ENCODE results near the gene PRDM16. TPM values are rescaled to one million over a fixed set of nuclear protein-coding genes. Genes with fewer than 3 reads are reported as not detected.
"Not testable (repeated sequence)": the region's sequence is repeated elsewhere in the genome, so short reads cannot be mapped to it uniquely, and the experiment has no call there.

PRDM16 gene
- total RNA-seq, 2 experiments from 2014 or later: 0.05 to 0.20 TPM

DNA sequence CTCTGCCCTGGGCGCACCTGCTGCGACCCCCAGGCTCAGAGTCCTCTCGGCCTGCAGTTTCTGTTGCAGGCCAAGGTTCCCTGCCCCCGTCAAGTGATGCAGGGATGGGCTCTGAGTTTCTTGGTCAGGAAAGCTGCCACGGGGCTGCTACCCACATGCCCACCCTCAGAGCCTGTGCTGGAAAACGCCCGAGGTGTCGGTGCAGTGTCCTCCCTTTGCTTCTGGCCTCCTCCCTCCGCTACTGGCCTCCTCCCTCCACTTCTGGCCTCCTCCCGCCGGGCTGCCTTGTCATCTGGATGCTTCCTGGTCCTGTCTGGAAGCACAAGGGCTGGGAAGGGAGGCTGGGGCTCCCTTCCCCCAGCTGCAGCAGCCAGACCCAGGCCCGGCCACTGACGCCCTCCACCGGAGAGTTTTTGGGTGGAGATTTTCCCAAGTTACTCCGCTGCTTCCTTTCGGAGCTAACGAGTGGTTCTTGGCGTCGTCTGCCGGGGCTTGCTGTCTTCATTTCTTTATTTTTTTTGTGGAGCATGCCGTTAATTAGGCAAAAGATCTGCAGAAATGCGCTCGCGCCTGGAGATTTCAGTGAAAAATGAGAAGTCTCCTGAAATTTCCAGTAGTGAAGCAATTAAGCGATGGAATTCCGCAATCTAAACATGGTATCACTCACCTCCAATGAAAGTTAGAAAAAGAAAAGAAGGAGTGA lies 17.4 kb downstream of the PRDM16 start:
- Mint-ChIP-seq H3K36me3 (ENCODE audit: low read depth) (no peaks in the 10 kb centered on the region), H3K4me1 (ENCODE audit: low read depth) (no peaks in the 10 kb centered on the region), H3K9me3 (no peaks in the 10 kb centered on the region), H3K27me3 (ENCODE audit: low read depth) (no peaks in the 10 kb centered on the region), H3K27ac (no peak overlapping the region), H3K4me3 (no peak overlapping the region)
- DNase-seq: no peak
- intact Hi-C loops (cut with micrococcal nuclease): no loop called here
- CTCF ChIA-PET: no interaction called here

DNA sequence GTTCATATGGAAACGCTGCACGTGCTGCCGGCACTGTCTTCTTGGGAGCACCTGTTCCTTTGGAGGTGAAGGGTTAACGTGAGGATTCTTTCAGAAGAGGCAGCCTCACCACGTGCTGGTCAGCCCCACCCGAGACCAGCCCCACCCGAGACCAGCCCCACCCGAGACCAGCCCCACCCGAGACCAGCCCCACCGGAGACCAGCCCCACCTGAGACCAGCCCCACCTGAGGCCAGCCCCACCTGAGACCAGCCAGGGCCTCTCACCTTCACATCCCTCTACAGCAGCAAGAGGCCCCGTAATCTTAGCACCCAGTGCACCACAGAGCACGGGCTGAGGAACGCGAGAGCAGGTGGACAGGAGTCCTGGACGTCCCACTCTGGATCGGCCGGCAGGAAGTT lies 18.0 kb downstream of the PRDM16 start:
- Mint-ChIP-seq H3K27me3 (ENCODE audit: low read depth) (no peaks in the 10 kb centered on the region), H3K4me1 (ENCODE audit: low read depth) (no peaks in the 10 kb centered on the region), H3K27ac (no peak overlapping the region), H3K4me3 (no peak overlapping the region), H3K9me3 (no peaks in the 10 kb centered on the region), H3K36me3 (ENCODE audit: low read depth) (no peaks in the 10 kb centered on the region)
- CTCF ChIA-PET: no interaction called here
- intact Hi-C loops (cut with micrococcal nuclease): no loop called here
- no peak for DNase-seq

DNA sequence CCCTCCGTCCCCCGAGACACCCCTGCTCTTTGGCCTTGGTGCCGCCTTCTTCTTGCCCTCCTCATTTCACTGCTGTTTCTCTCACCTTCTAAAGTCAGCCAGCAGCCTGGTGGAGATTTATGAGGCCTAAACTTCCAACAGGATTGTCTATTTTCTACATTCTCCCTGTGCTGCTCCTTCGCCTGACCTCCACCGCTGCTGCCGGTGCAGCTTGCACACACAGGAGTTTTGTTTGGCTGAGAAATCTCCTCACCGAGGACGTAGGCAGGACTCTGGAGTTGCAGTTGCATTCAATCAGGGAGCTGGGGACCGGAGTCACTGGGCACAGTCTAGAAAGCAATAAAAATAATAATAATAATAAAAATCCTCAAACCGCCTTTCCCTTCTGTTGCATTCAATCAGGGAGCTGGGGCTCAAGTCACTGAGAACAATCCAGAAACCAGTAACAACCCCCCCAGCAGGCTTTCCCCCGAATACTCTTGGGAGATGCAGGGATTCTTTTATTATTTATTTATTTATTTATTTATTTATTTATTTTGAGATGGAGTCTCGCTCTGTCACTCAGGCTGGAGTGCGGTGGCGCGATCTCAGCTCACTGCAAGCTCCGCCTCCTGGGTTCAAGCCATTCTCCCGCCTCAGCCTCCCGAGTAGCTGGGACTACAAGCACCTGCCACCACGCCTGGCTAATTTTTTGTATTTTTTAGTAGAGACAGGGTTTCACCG lies 19.1 kb downstream of the PRDM16 start:
- H3K9me3 Mint-ChIP-seq; H3K27ac Mint-ChIP-seq; intact Hi-C loops (cut with micrococcal nuclease); CTCF ChIA-PET; H3K36me3 Mint-ChIP-seq (ENCODE audit: low read depth); H3K27me3 Mint-ChIP-seq (ENCODE audit: low read depth); H3K4me1 Mint-ChIP-seq (ENCODE audit: low read depth); DNase-seq; H3K4me3 Mint-ChIP-seq: not testable (repeated sequence)

DNA sequence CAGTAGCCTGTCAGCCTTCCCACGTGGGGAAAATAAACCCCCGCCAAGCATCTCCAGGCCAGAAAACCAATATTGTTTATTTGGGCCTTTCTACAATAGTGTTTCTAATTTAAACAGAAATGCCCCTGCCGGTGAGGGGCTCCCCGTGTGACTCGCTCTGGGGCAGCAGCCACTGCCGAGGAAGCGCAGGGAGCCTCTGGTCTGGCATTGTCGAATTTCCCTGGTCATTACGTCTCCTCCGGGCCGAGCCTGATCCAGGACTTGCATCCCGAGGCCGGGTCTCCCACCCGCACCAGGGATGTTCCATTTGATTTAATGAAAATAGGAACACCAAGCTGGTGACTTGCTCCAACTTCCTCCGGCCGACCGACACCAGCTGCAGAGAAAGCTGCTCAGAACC lies 20.5 kb downstream of the PRDM16 start:
- Mint-ChIP-seq H3K27me3 (ENCODE audit: low read depth) (peaks cover 3% of the 10 kb centered on the region), H3K4me1 (ENCODE audit: low read depth) (no peaks in the 10 kb centered on the region), H3K27ac (no peak overlapping the region), H3K36me3 (ENCODE audit: low read depth) (no peaks in the 10 kb centered on the region), H3K4me3 (no peak overlapping the region), H3K9me3 (no peaks in the 10 kb centered on the region)
- no peak for DNase-seq
- intact Hi-C loops (cut with micrococcal nuclease): no loop called here
- CTCF ChIA-PET: no interaction called here

DNA sequence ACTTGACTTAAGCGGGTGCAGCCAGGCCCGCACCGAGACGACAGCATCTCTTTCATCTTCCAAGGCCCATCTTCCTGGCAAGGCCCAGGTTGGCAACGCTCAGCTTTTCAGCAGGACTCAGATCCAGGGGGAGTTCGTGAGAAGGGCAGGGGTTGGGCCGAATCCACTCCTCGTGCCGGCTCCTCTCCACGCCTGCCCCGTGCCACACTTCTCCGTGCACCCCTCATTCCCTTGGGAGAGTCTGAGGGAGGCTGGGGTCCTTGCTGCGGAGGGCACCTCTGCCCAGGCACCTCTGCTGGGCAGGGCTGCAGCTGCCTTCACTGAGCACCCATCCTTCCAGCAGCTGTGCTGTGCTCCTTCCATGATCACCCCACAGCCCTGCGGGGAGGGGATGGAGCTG lies 22.3 kb downstream of the PRDM16 start:
- Mint-ChIP-seq H3K27ac (no peak overlapping the region), H3K27me3 (ENCODE audit: low read depth) (peaks cover 3% of the 10 kb centered on the region), H3K4me1 (ENCODE audit: low read depth) (no peaks in the 10 kb centered on the region), H3K4me3 (no peak overlapping the region), H3K36me3 (ENCODE audit: low read depth) (no peaks in the 10 kb centered on the region), H3K9me3 (no peaks in the 10 kb centered on the region)
- CTCF ChIA-PET: no interaction called here
- intact Hi-C loops (cut with micrococcal nuclease): no loop called here
- DNase-seq: no peak

DNA sequence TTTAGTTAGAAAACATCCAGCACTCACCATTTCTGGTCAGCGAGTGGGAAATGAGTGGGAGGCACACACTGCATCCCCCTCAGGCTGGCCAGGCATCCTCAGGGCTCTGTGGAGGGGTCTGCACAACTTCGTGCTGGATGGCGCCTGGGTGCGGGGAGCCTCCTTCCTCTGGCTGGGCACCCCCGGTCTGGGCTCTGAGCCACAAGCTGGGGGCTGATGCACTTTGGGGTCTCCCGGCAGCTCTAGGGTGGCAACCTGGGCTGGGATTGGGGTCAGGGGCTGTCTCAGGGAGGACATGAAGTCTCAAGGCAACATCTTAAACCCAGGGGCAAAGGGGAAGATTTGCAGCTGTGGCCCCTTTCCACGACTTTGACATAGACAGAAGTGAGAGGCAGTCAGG lies 23.5 kb downstream of the PRDM16 start:
- Mint-ChIP-seq H3K36me3 (ENCODE audit: low read depth) (no peaks in the 10 kb centered on the region), H3K27me3 (ENCODE audit: low read depth) (peaks cover 6% of the 10 kb centered on the region), H3K9me3 (no peaks in the 10 kb centered on the region), H3K4me1 (ENCODE audit: low read depth) (no peaks in the 10 kb centered on the region), H3K27ac (no peak overlapping the region), H3K4me3 (no peak overlapping the region)
- no peak for DNase-seq
- intact Hi-C loops (cut with micrococcal nuclease): no loop called here
- CTCF ChIA-PET: no interaction called here

DNA sequence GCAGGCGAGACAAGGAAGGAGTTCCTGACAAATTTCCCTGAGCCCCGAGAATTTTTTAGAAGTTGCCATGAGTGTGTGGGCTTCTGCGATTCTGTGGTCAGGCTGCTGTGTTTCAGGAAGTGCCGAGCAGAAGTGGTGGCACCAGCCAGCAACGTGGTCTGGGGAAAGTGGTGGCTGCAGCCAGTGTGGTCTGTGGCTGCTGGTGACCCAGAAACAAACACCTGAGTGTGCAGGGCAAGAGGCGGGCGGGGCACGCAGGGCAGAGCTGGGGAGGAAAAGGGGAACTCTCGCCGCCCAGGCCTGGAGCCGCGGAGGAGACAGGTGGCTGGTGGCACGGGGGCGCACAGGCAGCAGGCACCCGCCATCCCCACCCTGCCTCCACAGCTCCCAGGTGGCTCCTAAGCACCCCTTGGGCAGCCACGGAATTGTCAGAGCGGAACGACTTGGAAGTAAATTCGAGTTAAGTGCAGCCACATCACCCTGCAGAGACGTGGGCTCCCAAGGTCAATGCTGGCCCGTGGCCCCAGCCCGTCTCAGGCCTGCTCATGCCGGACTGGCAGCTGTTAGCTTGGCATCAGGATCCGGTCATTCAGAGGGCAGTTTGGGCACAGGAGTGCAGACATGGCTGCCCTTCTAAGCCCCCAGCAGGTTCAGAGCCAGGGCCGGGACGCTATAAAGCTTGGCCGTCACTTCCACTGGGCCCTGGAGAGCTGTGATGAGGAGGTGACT lies 25.1 kb downstream of the PRDM16 start:
- Mint-ChIP-seq H3K4me3 (no peak overlapping the region), H3K9me3 (no peaks in the 10 kb centered on the region), H3K36me3 (ENCODE audit: low read depth) (no peaks in the 10 kb centered on the region), H3K27ac (no peak overlapping the region), H3K27me3 (ENCODE audit: low read depth) (peaks cover 6% of the 10 kb centered on the region), H3K4me1 (ENCODE audit: low read depth) (no peaks in the 10 kb centered on the region)
- no peak for DNase-seq
- CTCF ChIA-PET: no interaction called here
- intact Hi-C loops (cut with micrococcal nuclease): no loop called here

DNA sequence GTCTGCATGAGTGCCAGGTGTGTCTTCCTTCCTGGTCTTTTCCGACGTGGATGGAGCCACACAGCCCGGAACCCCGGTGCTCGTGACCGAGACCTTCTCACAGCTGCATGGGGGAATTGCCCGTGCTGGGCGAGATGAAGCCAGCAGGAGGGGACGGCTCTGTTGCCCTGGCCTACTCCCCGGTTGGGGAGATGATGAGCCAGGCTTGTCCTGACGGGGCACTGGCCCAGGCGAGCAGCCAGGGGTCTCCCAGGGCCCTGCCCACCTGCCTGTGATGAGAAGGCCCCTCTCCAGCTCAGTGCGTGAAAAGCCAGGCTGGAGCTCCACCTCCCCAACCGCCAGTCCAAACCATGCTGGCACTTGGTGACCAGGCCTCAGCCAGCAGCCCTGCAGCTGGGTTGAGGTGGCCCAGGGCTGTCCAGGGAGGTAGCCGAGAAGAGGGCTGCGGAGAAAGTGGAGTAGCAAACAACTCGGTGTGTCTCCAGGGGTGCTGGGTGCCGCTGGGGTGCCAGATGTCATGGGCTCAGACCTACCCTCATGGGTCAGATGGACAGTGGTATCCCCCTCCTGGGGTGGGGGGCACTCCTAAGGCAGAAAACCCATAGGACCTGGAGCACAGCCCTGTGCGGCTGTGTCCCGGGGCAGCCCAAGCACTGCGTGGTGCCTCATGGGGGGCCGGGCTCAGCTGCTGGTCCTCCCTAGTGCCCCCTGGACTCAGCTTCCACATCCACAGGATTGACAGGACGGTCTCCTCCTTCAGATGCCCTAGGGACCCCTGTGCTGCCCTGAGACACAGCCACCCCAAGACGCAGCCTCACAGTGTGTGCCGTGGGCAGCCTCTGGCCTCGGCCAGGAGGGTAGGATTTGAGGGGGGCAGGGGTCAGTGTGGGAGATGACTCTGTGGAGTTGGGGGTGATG lies 26.1 kb downstream of the PRDM16 start:
- CTCF ChIA-PET: no interaction called here
- Mint-ChIP-seq H3K27me3 (ENCODE audit: low read depth) (peaks cover 6% of the 10 kb centered on the region), H3K4me1 (ENCODE audit: low read depth) (no peaks in the 10 kb centered on the region), H3K27ac (no peak overlapping the region), H3K36me3 (ENCODE audit: low read depth) (no peaks in the 10 kb centered on the region), H3K4me3 (no peak overlapping the region), H3K9me3 (no peaks in the 10 kb centered on the region)
- no peak for DNase-seq
- intact Hi-C loops (cut with micrococcal nuclease): no loop called here

DNA sequence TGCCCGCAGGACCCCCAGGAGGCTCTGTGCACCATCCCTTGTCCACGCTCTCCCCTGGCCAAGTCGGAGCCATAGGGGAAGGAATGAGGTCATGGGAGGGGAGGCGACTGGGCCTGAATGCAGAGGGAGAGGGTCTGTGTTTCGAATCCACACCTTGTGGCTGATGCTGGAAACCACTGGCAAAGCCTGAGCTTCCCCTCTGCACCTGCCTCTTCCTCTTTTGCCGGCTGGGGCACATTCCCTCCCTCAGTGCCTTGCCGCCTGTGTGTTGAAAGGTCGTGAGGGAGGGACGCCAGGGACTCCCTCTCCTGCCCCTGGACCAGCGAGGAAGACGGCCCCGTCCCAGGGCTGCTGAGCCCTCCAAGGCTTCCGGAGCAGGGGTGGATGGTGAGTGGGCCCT lies 27.3 kb downstream of the PRDM16 start:
- no peak for DNase-seq
- Mint-ChIP-seq H3K4me3 (no peak overlapping the region), H3K36me3 (ENCODE audit: low read depth) (no peaks in the 10 kb centered on the region), H3K27ac (no peak overlapping the region), H3K27me3 (ENCODE audit: low read depth) (peaks cover 6% of the 10 kb centered on the region), H3K4me1 (ENCODE audit: low read depth) (no peaks in the 10 kb centered on the region), H3K9me3 (no peaks in the 10 kb centered on the region)
- intact Hi-C loops (cut with micrococcal nuclease): no loop called here
- CTCF ChIA-PET: no interaction called here

DNA sequence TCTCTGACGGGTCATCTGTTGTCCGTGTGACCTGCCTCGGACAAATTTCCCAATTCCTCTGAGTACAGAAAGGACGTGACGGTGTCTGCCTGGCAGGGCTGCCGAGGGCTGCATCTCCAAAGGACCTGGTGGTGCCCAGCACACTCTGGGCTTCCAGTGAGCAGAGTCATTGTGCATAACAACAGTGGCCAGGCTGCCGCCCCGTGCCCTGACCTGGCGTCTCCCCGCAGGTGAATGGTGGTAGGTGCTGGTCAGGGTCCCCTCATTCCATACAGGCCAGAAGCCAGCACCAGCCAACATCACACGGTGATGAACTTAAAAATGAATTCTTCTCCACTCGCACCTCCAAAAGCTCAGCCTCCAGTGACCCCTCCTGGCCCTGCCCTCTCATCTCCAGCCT lies 28.2 kb downstream of the PRDM16 start:
- H3K4me1 Mint-ChIP-seq (ENCODE audit: low read depth): no peaks in the 10 kb centered on the region
- intact Hi-C loops (cut with micrococcal nuclease): no loop called here
- no peak overlapping the region for H3K4me3 Mint-ChIP-seq
- DNase-seq: no peak
- H3K9me3 Mint-ChIP-seq: no peaks in the 10 kb centered on the region
- CTCF ChIA-PET: no interaction called here
- peaks cover 6% of the 10 kb centered on the region for H3K27me3 Mint-ChIP-seq (ENCODE audit: low read depth)
- no peak overlapping the region for H3K27ac Mint-ChIP-seq
- no peaks in the 10 kb centered on the region for H3K36me3 Mint-ChIP-seq (ENCODE audit: low read depth)

DNA sequence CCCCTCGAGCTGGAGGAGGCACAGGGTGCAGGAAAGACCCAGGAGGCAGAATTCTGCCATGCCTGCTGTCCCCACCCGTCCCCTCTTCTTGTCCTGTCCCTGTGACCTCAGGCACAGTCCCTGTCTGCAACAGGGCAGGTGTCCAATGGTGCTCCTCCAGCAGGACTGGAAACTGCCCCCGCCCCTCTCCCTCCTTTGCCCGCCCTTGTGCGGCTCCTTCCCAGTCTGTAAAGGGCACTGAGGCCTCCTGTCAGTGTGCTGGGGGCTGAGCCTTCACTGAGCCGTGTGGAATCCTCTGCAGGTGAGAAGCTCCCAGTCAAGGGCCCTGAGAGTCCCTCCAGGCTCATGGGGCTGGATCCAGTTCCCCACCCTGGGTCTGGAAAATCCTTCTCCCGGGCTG lies 28.9 kb downstream of the PRDM16 start:
- CTCF ChIA-PET: no interaction called here
- Mint-ChIP-seq H3K9me3 (no peaks in the 10 kb centered on the region), H3K27ac (no peak overlapping the region), H3K36me3 (ENCODE audit: low read depth) (no peaks in the 10 kb centered on the region), H3K4me3 (no peak overlapping the region), H3K27me3 (ENCODE audit: low read depth) (peaks cover 6% of the 10 kb centered on the region), H3K4me1 (ENCODE audit: low read depth) (no peaks in the 10 kb centered on the region)
- no peak for DNase-seq
- intact Hi-C loops (cut with micrococcal nuclease): no loop called here

DNA sequence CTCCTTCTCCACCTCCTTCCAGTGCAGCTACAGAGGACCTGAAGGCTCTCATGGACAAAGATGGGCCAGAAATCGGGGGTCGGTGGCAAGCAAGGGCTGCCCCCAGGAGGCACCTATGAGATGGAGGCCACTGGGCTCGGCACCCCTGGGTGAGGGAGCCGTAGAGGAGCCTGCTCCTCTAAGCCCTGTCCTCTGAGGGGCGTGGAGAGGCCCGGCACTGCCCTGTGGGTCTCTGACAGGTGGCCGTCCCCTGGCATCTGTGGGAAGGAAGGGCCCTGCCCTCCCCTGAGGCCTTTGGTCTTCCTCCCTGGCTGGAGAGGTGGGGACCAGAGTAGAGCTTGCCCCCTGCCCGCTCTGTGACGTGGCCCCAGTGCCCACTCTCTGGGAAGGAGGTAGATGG lies 30.9 kb downstream of the PRDM16 start:
- intact Hi-C loops (cut with micrococcal nuclease): no loop called here
- Mint-ChIP-seq H3K27ac (no peak overlapping the region), H3K27me3 (ENCODE audit: low read depth) (peaks cover 3% of the 10 kb centered on the region), H3K4me3 (no peak overlapping the region), H3K36me3 (ENCODE audit: low read depth) (no peaks in the 10 kb centered on the region), H3K4me1 (ENCODE audit: low read depth) (no peaks in the 10 kb centered on the region), H3K9me3 (no peaks in the 10 kb centered on the region)
- CTCF ChIA-PET: no interaction called here
- no peak for DNase-seq

Measured in activated naive CD4-positive, alpha-beta T cell treated with anti-CD3 and anti-CD28 coated beads for 36 hours (primary cell).